Choroid plexus epithelial cell (primary cell): ENCODE measurements around the gene DSG2.

Source experiments
- DNase-seq: peaks from one replicate; pipeline ENCODE4 v3.0.0-alpha.2; 2010; ENCODE audit warnings: low read depth
- H3K4me3 ChIP-seq: 2 replicates; pipeline ENCODE4 v1.5.1; 2011; ENCODE audit warnings: low read depth, mild to moderate bottlenecking, control low read depth, low read length, moderate library complexity
- CTCF ChIP-seq: conservative IDR thresholded peaks from 2 replicates; pipeline ENCODE4 v1.5.1; 2011; ENCODE audit warnings: low read depth, mild to moderate bottlenecking, control low read depth, inconsistent platforms, low read length, moderate library complexity

DSG2 gene

DNA sequence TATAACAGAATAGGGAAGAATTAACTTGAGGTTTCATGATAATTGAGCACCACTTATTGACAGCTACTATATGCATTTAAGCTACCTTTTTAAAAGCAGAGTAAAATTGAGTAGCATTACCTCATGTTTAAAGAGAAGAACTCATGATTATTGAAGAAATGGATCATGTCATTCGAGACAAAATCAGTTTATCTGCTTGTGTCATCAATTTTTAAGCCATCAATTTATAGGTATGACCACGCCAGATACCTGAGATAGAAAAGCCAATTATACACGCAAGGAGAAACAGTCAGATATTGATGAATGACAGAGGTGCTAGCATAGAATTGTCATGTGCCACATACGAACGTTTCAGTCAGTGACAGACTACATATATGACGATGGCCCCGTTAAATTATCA is 28.4 kb downstream of the DSG2 start:
- H3K4me3 ChIP-seq = no peak overlapping the region
- no peak for TF ChIP-seq CTCF
- no peak for DNase-seq

- no peak for DNase-seq
- no peak for TF ChIP-seq CTCF
- no peak overlapping the region for H3K4me3 ChIP-seq
Measured at GRCh38 chr18:31533236-31533635, 35.3 kb downstream of the DSG2 start.

GRCh38 chr18:31538837-31539236 is 40.9 kb downstream of the DSG2 start:
- no peak overlapping the region for H3K4me3 ChIP-seq
- DNase-seq = no peak
- TF ChIP-seq CTCF = no peak

- no peak for TF ChIP-seq CTCF
- no peak for DNase-seq
- no peak overlapping the region for H3K4me3 ChIP-seq
Measured at GRCh38 chr18:31546476-31546875, 48.5 kb downstream of the DSG2 start.

DNA sequence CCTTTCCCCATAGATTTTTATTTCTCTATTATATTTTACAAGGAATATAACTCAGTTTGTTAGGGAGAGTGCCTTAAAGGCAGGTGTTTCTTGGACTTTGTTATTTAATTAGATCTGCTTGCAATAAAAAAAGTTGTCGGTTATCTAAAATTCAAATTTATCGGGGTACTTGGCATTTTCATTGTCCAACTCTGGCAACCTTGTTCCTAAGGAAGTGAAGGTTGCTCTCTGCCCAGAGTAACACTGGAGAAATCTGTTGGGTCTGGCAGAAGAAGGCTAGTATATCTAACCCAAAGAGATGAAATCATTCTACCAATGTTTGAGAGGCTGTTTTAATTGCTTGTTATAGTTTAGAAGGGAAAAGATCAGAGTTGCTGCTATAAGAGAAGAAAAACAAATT is 50.9 kb downstream of the DSG2 start:
- H3K4me3 ChIP-seq = no peak overlapping the region
- no peak for DNase-seq
- TF ChIP-seq CTCF = no peak

- DNase-seq = peak; percentile 22
- no peak for TF ChIP-seq CTCF
- H3K4me3 ChIP-seq = no peak overlapping the region
Measured at GRCh38 chr18:31549416-31549815, 51.4 kb downstream of the DSG2 start.

- H3K4me3 ChIP-seq = no peak overlapping the region
- TF ChIP-seq CTCF = no peak
- DNase-seq = no peak
Measured at GRCh38 chr18:31551883-31552282, 53.9 kb downstream of the DSG2 start.
